Sigmoid colon (tissue), 7 donors: ENCODE data around the gene TSC22D4. TPM values are rescaled to one million over a fixed set of nuclear protein-coding genes. Genes with fewer than 3 reads are reported as not detected.

Experiments
- DNase-seq: peaks from one replicate; pipeline ENCODE4 v3.0.0-alpha.2; 2019
- H3K27ac ChIP-seq, 4 donors: fragments of 200-600 bp; sonication (generic); one replicate each; pipeline ENCODE4 v1.5.1; 2016 to 2019; ENCODE audit warnings: mild to moderate bottlenecking in 1 of 4
- H3K27me3 ChIP-seq, 3 donors: fragments of 200-600 bp; sonication (generic); one replicate each; pipeline ENCODE4 v1.5.1; 2019; ENCODE audit warnings: mild to moderate bottlenecking in 1 of 3
- H3K36me3 ChIP-seq, 4 donors: fragments of 200-600 bp; sonication (generic); one replicate each; pipeline ENCODE4 v1.5.1; 2016 to 2019
- H3K4me1 ChIP-seq, 4 donors: fragments of 200-600 bp; sonication (generic); one replicate each; pipeline ENCODE4 v1.5.1; 2017 to 2019
- H3K4me3 ChIP-seq, 4 donors: fragments of 200-600 bp; sonication (generic); one replicate each; pipeline ENCODE4 v1.5.1; 2017 to 2019; ENCODE audit warnings: mild to moderate bottlenecking in 2 of 4, moderate library complexity in 1 of 4
- H3K9me3 ChIP-seq, 4 donors: fragments of 200-600 bp in 3 of 4; sonication (generic) in 3 of 4; one replicate each; pipeline versions ENCODE4 v1.5.1 to v1.6.1; 2013 to 2019
- CTCF ChIP-seq, 4 experiments: fragments of 450-650 bp in 3 of 4; fragments of 200-600 bp in 1 of 4; IDR thresholded peaks; one replicate each; pipeline ENCODE4 v1.5.1; 2016 to 2019; ENCODE audit warnings: antibody characterized with exemption in 4 of 4, mild to moderate bottlenecking in 3 of 4, moderate library complexity in 2 of 4
- EP300 ChIP-seq, 4 donors: sonication (generic); formaldehyde crosslinking; IDR thresholded peaks; one replicate each; pipeline ENCODE4 v1.6.1; 2017; ENCODE audit warnings: antibody characterized with exemption in 4 of 4
- POLR2A ChIP-seq, 2 donors: fragments of 450-650 bp; IDR thresholded peaks; one replicate each; pipeline ENCODE4 v1.6.1; 2016; ENCODE audit warnings: antibody characterized with exemption in 2 of 2, mild to moderate bottlenecking in 2 of 2, moderate library complexity in 2 of 2
- POLR2AphosphoS5 ChIP-seq, 4 donors: sonication (generic); formaldehyde crosslinking; IDR thresholded peaks; one replicate each; pipeline ENCODE4 v1.6.1; 2017; ENCODE audit warnings: antibody characterized with exemption in 4 of 4
- WGBS, 2 donors: extraction: QIAGEN DNeasy Blood & Tissue Kit; methylation state at CpG; one replicate each; pipeline ENCODE4 v1.1.7; 2013; 5-methylcytosine and 5-hydroxymethylcytosine counted together
- intact Hi-C: fragments of 100-400 bp; cut with DNase I; formaldehyde crosslinking; loops from one replicate; pipeline ENCODE4 v1.15.1; 2023
- polyA plus RNA-seq, 3 donors: library from polyadenylated mRNA; stranded (reverse); fragments of 200-250 nt; gene quantifications; one replicate each; pipeline ENCODE4 v1.2.3, GENCODE V29; 2013
- total RNA-seq, 4 donors: library from RNA; depleted of rRNA; stranded (reverse); fragments of >200 nt; gene quantifications; one replicate each; pipeline ENCODE4 v1.1.0, GENCODE V29; 2016
- donor health status: healthy with polysubstance abuse.
- donor health status: Bipolar disorder and iron deficiency.
- donor health status: healthy.

TSC22D4 gene
- total and polyA plus RNA-seq, 7 donors = 24.4 to 53.5 (median 31.6) TPM

- H3K4me3 ChIP-seq = no peak overlapping the region
- intact Hi-C loops = no loop called here
- WGBS, 2 donors = 71 to 79% methylated on average over 4 of the region's 4 CpGs
- TF ChIP-seq POLR2A (IDR thresholded peaks at IDR 0.05) (no peak), EP300 (IDR thresholded peaks at IDR 0.05) (no peak), POLR2AphosphoS5 (IDR thresholded peaks at IDR 0.05) (no peak), CTCF (IDR thresholded peaks at IDR 0.05) (no peak)
- DNase-seq = peak; percentile 64
- H3K27ac ChIP-seq = no peak overlapping the region
- H3K36me3 ChIP-seq = peaks cover 8 to 27% (median 16%) of the 10 kb centered on the region in 4 donors
- no peaks in the 10 kb centered on the region for H3K27me3 ChIP-seq
- no peaks in the 10 kb centered on the region for H3K9me3 ChIP-seq
- H3K4me1 ChIP-seq = peaks cover 0 to 48% (median 41%) of the 10 kb centered on the region in 4 donors
Measured at GRCh38 chr7:100433276-100433591, 45.8 kb downstream of the TSC22D4 start.

GRCh38 chr7:100432621-100433275 is 46.3 kb downstream of the TSC22D4 start:
- no peaks in the 10 kb centered on the region for H3K27me3 ChIP-seq
- peak overlapping the region in 1 of 4 donors; percentile 21 for H3K27ac ChIP-seq
- no peak overlapping the region for H3K4me3 ChIP-seq
- DNase-seq = peak; percentile 40
- H3K9me3 ChIP-seq = no peaks in the 10 kb centered on the region
- 90 to 91% methylated on average over 21 of the region's 21 CpGs for WGBS, 2 donors
- TF ChIP-seq CTCF (IDR thresholded peaks at IDR 0.05) (no peak), POLR2A (IDR thresholded peaks at IDR 0.05) (no peak), POLR2AphosphoS5 (IDR thresholded peaks at IDR 0.05) (no peak), EP300 (IDR thresholded peaks at IDR 0.05) (no peak)
- intact Hi-C loops = no loop called here
- H3K36me3 ChIP-seq = peaks cover 8 to 27% (median 16%) of the 10 kb centered on the region in 4 donors
- peaks cover 0 to 51% (median 43%) of the 10 kb centered on the region in 4 donors for H3K4me1 ChIP-seq

- Histone ChIP-seq H3K4me3 (no peak overlapping the region), H3K27ac (peak overlapping the region in 2 of 4 donors; percentile 21 to 99), H3K9me3 (no peaks in the 10 kb centered on the region), H3K36me3 (peaks cover 8 to 27% (median 16%) of the 10 kb centered on the region in 4 donors), H3K4me1 (peaks cover 0 to 54% (median 44%) of the 10 kb centered on the region in 4 donors), H3K27me3 (no peaks in the 10 kb centered on the region)
- 81 to 91% methylated on average over 4 of the region's 4 CpGs for WGBS, 2 donors
- no peak for DNase-seq
- no peak for TF ChIP-seq POLR2AphosphoS5 (IDR thresholded peaks at IDR 0.05)
- intact Hi-C loops = no loop called here
Measured at GRCh38 chr7:100432053-100432452, 47.0 kb downstream of the TSC22D4 start.

GRCh38 chr7:100431286-100431735 is 47.7 kb downstream of the TSC22D4 start:
- Histone ChIP-seq H3K27ac (peak overlapping the region in 3 of 4 donors; percentile 91 to 100 (median 99)), H3K4me1 (peaks cover 0 to 50% (median 44%) of the 10 kb centered on the region in 4 donors), H3K36me3 (peaks cover 8 to 27% (median 16%) of the 10 kb centered on the region in 4 donors), H3K9me3 (no peaks in the 10 kb centered on the region), H3K27me3 (no peaks in the 10 kb centered on the region), H3K4me3 (peak overlapping the region in 3 of 4 donors; percentile 61 to 90 (median 85))
- 93 to 95% methylated on average over 23 of the region's 23 CpGs for WGBS, 2 donors
- DNase-seq = peak; percentile 70
- intact Hi-C loops = no loop called here
- TF ChIP-seq POLR2AphosphoS5 (IDR thresholded peaks at IDR 0.05) (no peak), CTCF (IDR thresholded peaks at IDR 0.05) (no peak), EP300 (IDR thresholded peaks at IDR 0.05) (no peak), POLR2A (IDR thresholded peaks at IDR 0.05) (no peak)

GRCh38 chr7:100430493-100431285 is 48.3 kb downstream of the TSC22D4 start:
- peaks cover 0 to 50% (median 44%) of the 10 kb centered on the region in 4 donors for H3K4me1 ChIP-seq
- peak; percentile 73 for DNase-seq
- no peaks in the 10 kb centered on the region for H3K27me3 ChIP-seq
- TF ChIP-seq POLR2A (IDR thresholded peaks at IDR 0.05) (no peak), CTCF (IDR thresholded peaks at IDR 0.05) (no peak), EP300 (IDR thresholded peaks at IDR 0.05) (no peak), POLR2AphosphoS5 (IDR thresholded peaks at IDR 0.05) (no peak)
- H3K9me3 ChIP-seq = no peaks in the 10 kb centered on the region
- H3K36me3 ChIP-seq = peaks cover 8 to 27% (median 16%) of the 10 kb centered on the region in 4 donors
- intact Hi-C loops = no loop called here
- 26 to 32% methylated on average over 31 of the region's 31 CpGs for WGBS, 2 donors
- H3K27ac ChIP-seq = peak overlapping the region; percentile 91 to 100 (median 99)
- H3K4me3 ChIP-seq = peak overlapping the region; percentile 61 to 98 (median 88)
